Subcutaneous adipose tissue (tissue), 4 donors: ENCODE data around the gene DESI1. TPM values are rescaled to one million over a fixed set of nuclear protein-coding genes. Genes with fewer than 3 reads are reported as not detected.

ENCODE experiments used
- total RNA-seq, 4 donors: library from RNA; depleted of rRNA; stranded (reverse); fragments of >200 nt; gene quantifications; one replicate each; pipeline ENCODE4 v1.1.0, GENCODE V29; 2016
- TF ChIP-seq, protein P1 (sequence below): fragments of 450-650 bp; IDR thresholded peaks from one replicate; pipeline ENCODE4 v1.5.1; 2016; ENCODE audit warnings: low read depth, mild to moderate bottlenecking, control low read depth, antibody characterized with exemption, moderate library complexity

DESI1 gene
- total RNA-seq, 4 donors from 2014 or later: 9.2 to 29.0 (median 17.8) TPM

DNA sequence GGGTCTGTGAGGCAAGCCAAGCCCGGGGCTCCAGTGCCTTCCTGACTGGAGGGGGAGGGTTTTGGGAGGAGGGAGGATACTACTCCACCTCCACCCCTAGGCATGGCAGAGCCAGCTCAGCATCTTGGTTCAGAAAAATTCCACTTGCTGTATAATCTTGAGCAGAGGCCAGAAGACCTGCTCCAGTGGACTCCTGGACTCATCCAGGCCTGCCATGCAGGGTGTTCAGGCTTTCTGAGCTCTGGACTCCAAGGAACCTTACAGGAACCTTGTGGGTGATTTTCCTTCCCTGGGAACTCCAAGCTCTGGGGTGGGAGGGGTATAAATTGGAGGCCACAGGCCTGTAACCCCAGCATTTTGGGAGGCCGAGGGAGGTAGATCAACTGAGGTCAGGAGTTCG lies 50.6 kb downstream of the DESI1 start:
- TF ChIP-seq, protein P1, sequence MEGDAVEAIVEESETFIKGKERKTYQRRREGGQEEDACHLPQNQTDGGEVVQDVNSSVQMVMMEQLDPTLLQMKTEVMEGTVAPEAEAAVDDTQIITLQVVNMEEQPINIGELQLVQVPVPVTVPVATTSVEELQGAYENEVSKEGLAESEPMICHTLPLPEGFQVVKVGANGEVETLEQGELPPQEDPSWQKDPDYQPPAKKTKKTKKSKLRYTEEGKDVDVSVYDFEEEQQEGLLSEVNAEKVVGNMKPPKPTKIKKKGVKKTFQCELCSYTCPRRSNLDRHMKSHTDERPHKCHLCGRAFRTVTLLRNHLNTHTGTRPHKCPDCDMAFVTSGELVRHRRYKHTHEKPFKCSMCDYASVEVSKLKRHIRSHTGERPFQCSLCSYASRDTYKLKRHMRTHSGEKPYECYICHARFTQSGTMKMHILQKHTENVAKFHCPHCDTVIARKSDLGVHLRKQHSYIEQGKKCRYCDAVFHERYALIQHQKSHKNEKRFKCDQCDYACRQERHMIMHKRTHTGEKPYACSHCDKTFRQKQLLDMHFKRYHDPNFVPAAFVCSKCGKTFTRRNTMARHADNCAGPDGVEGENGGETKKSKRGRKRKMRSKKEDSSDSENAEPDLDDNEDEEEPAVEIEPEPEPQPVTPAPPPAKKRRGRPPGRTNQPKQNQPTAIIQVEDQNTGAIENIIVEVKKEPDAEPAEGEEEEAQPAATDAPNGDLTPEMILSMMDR: no peak

DNA sequence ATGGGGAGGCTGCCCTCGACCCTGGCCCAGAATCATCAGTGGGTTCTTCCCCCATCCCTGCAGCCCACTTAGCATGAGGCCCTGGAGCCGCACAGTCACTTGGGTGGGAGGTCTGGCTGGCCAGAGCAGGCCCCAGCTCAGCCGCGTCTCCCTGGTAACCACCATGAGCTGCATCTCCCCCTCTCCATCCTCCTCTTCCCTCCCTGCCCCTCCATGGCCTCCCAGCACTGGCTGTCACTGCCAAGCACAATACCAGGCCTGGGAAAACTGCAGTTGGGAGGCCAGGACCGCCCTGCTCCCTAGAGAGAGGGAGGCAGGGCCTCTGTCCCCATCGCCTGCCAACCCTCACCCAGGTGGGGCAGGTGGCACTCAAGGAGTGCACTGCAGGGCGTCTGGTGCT lies 52.0 kb downstream of the DESI1 start:
- TF ChIP-seq, protein P1: no peak

DNA sequence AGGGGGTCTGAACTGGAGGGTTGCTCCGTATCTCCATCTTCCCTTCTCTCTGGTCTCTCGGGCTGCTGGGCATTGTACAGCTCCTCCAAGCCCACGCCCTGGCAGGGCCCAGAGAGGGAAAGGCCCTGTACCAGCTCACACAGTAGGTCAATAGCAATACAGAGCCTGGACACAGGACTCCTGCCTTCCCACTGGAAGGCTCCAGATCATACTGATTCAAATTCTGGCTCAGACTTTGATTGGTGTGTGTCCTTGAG lies 53.4 kb downstream of the DESI1 start:
- TF ChIP-seq, protein P1: no peak

DNA sequence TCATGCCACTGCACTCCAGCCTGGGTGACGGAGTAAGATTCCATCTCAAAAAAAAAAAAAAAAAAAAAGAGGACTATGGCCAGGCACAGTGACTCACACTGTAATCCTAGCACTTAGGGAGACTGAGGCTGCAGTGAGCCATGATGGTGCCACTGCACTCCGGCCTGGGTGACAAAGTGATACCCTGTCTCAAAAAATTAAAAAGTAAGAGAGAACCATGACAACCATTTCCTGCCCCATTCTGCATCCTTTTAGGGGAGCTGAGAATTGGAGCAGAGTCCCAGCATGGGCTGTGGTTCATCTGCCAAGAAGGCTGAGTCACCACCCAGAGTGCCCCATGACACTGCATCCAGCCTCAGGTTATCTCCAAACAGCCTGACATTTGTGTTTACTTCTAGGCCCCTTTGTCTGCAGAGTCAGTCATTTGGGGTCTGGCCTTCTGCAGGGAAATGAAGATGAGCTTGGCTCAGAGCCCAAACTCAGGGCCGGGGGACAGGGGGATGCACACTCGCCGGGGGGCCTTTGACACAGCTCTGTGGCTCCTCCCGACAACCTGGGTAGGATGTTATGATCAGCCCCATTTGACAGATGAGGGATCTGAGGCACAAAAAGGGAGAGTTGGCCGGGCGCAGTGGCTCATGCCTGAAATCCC lies 55.3 kb downstream of the DESI1 start:
- TF ChIP-seq, protein P1: no peak

DNA sequence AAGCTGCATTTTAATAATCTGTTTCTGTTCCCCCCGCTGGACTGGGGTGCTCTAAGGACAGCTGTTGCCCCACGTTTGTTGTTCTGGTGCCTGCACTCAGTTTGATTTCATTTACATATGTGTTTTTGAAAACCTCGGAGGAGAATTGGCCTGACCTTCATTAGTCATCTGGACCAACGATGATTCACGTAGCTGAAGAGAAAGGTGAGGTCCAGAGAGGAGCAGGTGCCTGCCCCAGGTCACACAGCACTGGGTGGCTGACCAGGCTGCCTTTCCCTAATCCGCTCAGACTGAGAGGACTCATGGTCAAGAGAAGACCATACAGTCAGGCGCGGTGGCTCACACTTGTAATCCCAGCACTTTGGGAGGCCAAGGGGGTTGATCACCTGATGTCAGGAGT lies 56.3 kb downstream of the DESI1 start:
- TF ChIP-seq, protein P1: no peak

DNA sequence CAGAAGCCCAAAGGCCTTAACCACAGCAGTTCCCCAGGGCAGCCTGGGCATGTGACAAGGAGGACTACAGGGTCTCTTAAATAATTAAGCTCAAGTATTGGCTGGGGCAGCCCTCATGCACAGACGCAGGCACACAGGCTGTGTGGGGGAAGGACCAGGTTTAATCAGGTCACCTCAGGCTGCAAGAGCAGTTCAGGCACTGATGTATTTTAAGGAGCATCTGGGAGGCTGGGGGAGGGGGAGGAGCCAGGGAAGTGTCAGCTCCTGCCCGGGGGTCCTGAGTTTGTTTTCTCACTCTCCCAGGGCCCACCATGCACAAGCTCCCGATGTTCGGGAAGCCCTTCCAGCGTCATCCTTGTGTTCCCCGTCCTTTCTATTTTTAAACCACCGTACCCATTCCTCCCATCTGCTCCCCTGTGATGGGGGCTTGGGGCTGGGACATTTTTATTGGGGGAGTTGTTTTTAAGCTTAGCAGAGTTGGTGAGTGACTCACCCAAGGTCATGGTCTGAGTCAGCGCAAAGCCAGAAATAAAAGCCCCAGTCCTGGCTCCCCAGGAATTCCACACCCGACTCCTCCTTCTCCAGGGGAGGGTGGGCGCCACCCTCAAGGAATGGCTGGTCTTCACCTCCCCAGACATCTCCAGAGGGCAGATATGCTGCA lies 57.7 kb downstream of the DESI1 start:
- TF ChIP-seq, protein P1: no peak

DNA sequence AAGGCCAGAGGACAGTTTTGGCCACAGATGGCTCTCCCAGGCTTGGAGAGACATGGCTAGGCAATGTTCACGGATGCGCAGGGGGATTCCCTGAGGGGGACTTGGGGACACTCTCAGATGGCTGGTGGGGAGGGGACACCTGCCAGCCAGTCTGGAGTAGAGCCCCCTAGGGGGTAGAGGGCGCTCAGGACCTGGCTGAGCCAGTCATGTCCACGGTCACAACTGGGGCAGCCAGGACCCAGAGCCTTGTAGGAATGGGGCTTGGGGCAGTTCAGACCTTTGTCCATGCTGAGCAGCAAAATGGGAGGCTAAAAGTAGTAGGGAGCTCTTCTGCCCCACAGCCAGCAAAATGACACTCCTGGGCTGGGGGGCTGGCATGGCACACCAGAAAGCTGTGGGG lies 58.4 kb downstream of the DESI1 start:
- TF ChIP-seq, protein P1: no peak
